ENCODE data around the gene HSFX2. TPM values are rescaled to one million over a fixed set of nuclear protein-coding genes. Genes with fewer than 3 reads are reported as not detected.
"Not testable (repeated sequence)": the region's sequence is repeated elsewhere in the genome, so short reads cannot be mapped to it uniquely, and the experiment has no call there.

HSFX2 gene
- total RNA-seq, 6 experiments from 2014 or later: not detected

GRCh38 chrX:149568701-149569296, 26.3 kb downstream of the HSFX2 start:
- DNase-seq (no peak), ATAC-seq (no peak)
- no peaks in the 10 kb centered on the region for H3K9me3 ChIP-seq
- no peaks in the 10 kb centered on the region for H3K36me3 ChIP-seq
- H3K4me1 ChIP-seq: no peaks in the 10 kb centered on the region
- no peak overlapping the region for H3K4me3 ChIP-seq
- H3K27me3 ChIP-seq: no peaks in the 10 kb centered on the region
- 59% methylated on average over 5 of the region's 5 CpGs for WGBS (ENCODE audit: insufficient coverage, low coverage, low lambda C conversion rate, missing lambda C conversion rate)
- TF ChIP-seq CTCF (IDR thresholded peaks at IDR 0.05) (no peak), POLR2A (IDR thresholded peaks at IDR 0.05) (no peak)
- intact Hi-C loops (cut with DNase I): no loop called here
- H3K27ac ChIP-seq: no peak overlapping the region

GRCh38 chrX:149567621-149568417, 27.3 kb downstream of the HSFX2 start:
- H3K4me1 ChIP-seq: no peaks in the 10 kb centered on the region
- DNase-seq: no peak
- TF ChIP-seq CTCF (IDR thresholded peaks at IDR 0.05) (no peak), POLR2A (IDR thresholded peaks at IDR 0.05) (no peak)
- ATAC-seq: no peak
- no peaks in the 10 kb centered on the region for H3K27me3 ChIP-seq
- 45% methylated on average over 3 of the region's 7 CpGs for WGBS (ENCODE audit: insufficient coverage, low coverage, low lambda C conversion rate, missing lambda C conversion rate)
- intact Hi-C loops (cut with DNase I): no loop called here
- H3K9me3 ChIP-seq: no peaks in the 10 kb centered on the region
- no peaks in the 10 kb centered on the region for H3K36me3 ChIP-seq
- no peak overlapping the region for H3K27ac ChIP-seq
- no peak overlapping the region for H3K4me3 ChIP-seq

- Histone ChIP-seq H3K27ac (no peak overlapping the region), H3K4me1 (no peaks in the 10 kb centered on the region), H3K27me3 (no peaks in the 10 kb centered on the region), H3K36me3 (no peaks in the 10 kb centered on the region), H3K4me3 (no peak overlapping the region), H3K9me3 (no peaks in the 10 kb centered on the region)
- DNase-seq: no peak
- ATAC-seq: no peak
- intact Hi-C loops (cut with DNase I): no loop called here
- WGBS (ENCODE audit: insufficient coverage, low coverage, low lambda C conversion rate, missing lambda C conversion rate): 67% methylated on average over 3 of the region's 4 CpGs
- no peak for TF ChIP-seq POLR2A (IDR thresholded peaks at IDR 0.05)
- no peak for TF ChIP-seq CTCF (IDR thresholded peaks at IDR 0.05)
Observed at GRCh38 chrX:149563359-149563758, 31.8 kb downstream of the HSFX2 start.

GRCh38 chrX:149555251-149555650, 39.9 kb downstream of the HSFX2 start:
- H3K36me3 ChIP-seq; H3K4me1 ChIP-seq; H3K9me3 ChIP-seq; ATAC-seq; DNase-seq; intact Hi-C loops (cut with DNase I); H3K27ac ChIP-seq; H3K27me3 ChIP-seq; H3K4me3 ChIP-seq: not testable (repeated sequence)
- no CpG with 5 or more reads among the region's 4 CpGs for WGBS (ENCODE audit: insufficient coverage, low coverage, low lambda C conversion rate, missing lambda C conversion rate)

- DNase-seq; H3K27me3 ChIP-seq; intact Hi-C loops (cut with DNase I); H3K9me3 ChIP-seq; H3K4me3 ChIP-seq; ATAC-seq; H3K27ac ChIP-seq; H3K36me3 ChIP-seq; H3K4me1 ChIP-seq: not testable (repeated sequence)
- WGBS (ENCODE audit: insufficient coverage, low coverage, low lambda C conversion rate, missing lambda C conversion rate): no CpG with 5 or more reads among the region's 6 CpGs
Observed at GRCh38 chrX:149551939-149552248, 43.2 kb downstream of the HSFX2 start.

GRCh38 chrX:149551245-149551938, 43.7 kb downstream of the HSFX2 start:
- no CpG with 5 or more reads among the region's 4 CpGs for WGBS (ENCODE audit: insufficient coverage, low coverage, low lambda C conversion rate, missing lambda C conversion rate)
- H3K36me3 ChIP-seq: not testable (repeated sequence)

GRCh38 chrX:149550454-149550853, 44.7 kb downstream of the HSFX2 start:
- H3K9me3 ChIP-seq; H3K36me3 ChIP-seq; H3K4me3 ChIP-seq; H3K27me3 ChIP-seq; ATAC-seq; H3K4me1 ChIP-seq; H3K27ac ChIP-seq; DNase-seq; intact Hi-C loops (cut with DNase I): not testable (repeated sequence)
- WGBS (ENCODE audit: insufficient coverage, low coverage, low lambda C conversion rate, missing lambda C conversion rate): 67% methylated on average over 1 of the region's 1 CpG

More at GRCh38 chrX:149551245-149551938, 43.7 kb downstream of the HSFX2 start:
- H3K4me3 ChIP-seq; H3K27me3 ChIP-seq; H3K9me3 ChIP-seq; DNase-seq; H3K4me1 ChIP-seq; ATAC-seq; H3K27ac ChIP-seq; intact Hi-C loops (cut with DNase I): not testable (repeated sequence)

GRCh38 chrX:149549701-149550100, 45.4 kb downstream of the HSFX2 start, which contains the start of gene HSFX3:
Gene HSFX3, minus strand, starts transcription at chrX:149549924. Its CDS starts 72 bp downstream, at chrX:149549852.
- DNase-seq; H3K27me3 ChIP-seq; intact Hi-C loops (cut with DNase I); ATAC-seq; H3K27ac ChIP-seq; H3K9me3 ChIP-seq; H3K36me3 ChIP-seq; H3K4me1 ChIP-seq; H3K4me3 ChIP-seq: not testable (repeated sequence)
- WGBS (ENCODE audit: insufficient coverage, low coverage, low lambda C conversion rate, missing lambda C conversion rate): no CpG with 5 or more reads among the region's 6 CpGs

All from right lobe of liver (tissue), 6 donors.